ENCODE measurements around the gene SPTAN1. TPM values are rescaled to one million over a fixed set of nuclear protein-coding genes. Genes with fewer than 3 reads are reported as not detected.
"Not testable (repeated sequence)": the region's sequence is repeated elsewhere in the genome, so short reads cannot be mapped to it uniquely, and the experiment has no call there.

Gene SPTAN1
- total RNA-seq, 1 donor from 2014 or later, result 355 TPM

DNA sequence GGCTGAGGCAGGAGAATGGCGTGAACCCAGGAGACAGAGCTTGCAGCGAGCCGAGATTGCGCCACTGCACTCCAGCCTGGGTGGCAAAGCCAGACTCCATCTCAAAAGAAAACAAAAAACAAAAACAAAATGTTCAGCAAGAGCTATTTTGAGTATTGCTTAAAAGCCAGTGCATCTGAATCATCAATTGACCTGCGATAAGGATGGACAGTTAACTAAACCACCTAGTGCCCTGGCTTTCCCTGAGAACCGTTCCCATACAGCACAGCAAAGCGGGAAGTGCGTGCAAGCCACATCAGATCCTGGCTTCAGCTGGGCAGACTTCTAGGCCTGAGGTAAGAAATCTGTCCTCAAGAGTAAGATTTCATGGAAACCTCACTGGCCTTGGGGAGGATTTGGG, 101.5 kb downstream of the SPTAN1 start:
- TF ChIP-seq, protein P1, sequence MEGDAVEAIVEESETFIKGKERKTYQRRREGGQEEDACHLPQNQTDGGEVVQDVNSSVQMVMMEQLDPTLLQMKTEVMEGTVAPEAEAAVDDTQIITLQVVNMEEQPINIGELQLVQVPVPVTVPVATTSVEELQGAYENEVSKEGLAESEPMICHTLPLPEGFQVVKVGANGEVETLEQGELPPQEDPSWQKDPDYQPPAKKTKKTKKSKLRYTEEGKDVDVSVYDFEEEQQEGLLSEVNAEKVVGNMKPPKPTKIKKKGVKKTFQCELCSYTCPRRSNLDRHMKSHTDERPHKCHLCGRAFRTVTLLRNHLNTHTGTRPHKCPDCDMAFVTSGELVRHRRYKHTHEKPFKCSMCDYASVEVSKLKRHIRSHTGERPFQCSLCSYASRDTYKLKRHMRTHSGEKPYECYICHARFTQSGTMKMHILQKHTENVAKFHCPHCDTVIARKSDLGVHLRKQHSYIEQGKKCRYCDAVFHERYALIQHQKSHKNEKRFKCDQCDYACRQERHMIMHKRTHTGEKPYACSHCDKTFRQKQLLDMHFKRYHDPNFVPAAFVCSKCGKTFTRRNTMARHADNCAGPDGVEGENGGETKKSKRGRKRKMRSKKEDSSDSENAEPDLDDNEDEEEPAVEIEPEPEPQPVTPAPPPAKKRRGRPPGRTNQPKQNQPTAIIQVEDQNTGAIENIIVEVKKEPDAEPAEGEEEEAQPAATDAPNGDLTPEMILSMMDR (IDR thresholded peaks at IDR 0.05), result no peak
- no peaks in the 10 kb centered on the region for H3K9me3 Mint-ChIP-seq (ENCODE audit: unreplicated experiment)
- H3K4me1 Mint-ChIP-seq (ENCODE audit: unreplicated experiment), result peaks cover 25% of the 10 kb centered on the region
- peaks cover 5% of the 10 kb centered on the region for H3K36me3 Mint-ChIP-seq (ENCODE audit: unreplicated experiment)
- no peaks in the 10 kb centered on the region for H3K27me3 Mint-ChIP-seq (ENCODE audit: unreplicated experiment)
- no peak overlapping the region for H3K27ac Mint-ChIP-seq (ENCODE audit: unreplicated experiment)
- DNase-seq (ENCODE audit: extremely low spot score, unreplicated experiment), result no peak
- H3K4me3 Mint-ChIP-seq (ENCODE audit: unreplicated experiment), result no peak overlapping the region

DNA sequence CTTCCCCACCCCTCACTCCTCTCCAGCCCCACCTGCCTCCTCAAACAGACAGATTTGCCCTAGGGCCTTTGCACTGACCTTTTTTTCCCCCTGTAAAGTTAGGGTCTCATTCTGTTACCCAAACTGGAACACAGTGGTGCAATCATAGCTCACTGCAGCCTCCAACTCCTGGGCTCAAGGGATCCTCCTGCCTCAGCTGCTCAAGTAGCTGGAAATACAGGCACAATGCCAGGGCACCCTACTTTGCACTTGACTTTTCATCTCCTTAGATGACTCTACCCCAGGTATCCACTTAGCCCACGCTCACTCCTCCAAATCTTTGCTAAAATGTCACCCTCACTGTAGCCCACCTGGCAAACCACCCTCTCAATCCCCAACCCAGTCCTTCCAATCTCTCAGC, 102.1 kb downstream of the SPTAN1 start:
- Mint-ChIP-seq H3K4me3 (ENCODE audit: unreplicated experiment) (peak overlapping the region; percentile 62), H3K27ac (ENCODE audit: unreplicated experiment) (no peak overlapping the region)

DNA sequence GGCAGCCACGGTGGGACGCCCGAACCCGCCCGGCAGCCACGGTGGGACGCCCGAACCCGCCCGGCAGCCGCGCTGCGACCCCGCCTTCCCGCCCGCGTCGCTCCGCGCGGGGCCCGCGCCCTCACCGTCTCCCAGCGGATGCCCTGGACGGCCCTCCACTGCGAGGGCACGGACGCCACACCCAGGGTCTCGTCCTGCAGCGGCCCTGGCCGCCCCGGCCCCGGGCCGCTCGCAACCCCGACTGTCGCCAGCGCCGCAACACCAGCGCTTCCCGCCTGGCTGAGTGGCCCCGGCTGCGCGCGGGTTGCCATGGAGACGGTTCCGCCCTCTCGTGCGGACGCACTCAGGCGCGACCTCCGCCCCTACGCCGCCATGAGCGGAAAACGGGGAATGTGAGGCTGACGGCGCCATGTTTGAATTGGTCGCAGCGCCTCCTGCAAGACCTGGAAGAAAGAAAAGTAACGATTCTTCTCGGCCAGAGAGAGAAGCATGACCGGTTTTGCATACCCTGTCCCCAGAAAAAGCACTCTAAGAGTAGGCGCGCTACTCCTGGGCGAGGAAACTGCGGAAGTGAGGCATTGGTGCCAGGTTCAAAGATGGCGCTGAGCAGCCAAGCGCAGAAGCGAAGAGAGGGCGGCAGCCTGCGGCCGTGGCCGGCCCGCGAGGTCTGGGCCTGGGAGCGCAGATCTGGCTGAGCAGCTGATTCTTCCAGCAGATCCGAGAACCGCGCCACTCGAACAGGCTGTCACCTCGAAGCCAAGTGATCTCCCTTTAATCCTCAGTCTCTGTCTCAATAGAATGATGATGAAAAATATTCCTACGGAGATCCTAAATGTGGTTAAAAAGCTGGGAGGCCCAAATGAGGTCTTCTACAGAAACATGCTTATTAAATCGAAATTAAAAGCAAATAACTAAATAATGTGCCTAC, 104.3 kb downstream of the SPTAN1 start, which contains the start of gene DYNC2I2:
Gene DYNC2I2, minus strand, starts transcription at position 432 of the 928 bp plus-strand sequence. Its CDS starts 121 bp downstream, at position 311.
- H3K36me3 Mint-ChIP-seq (ENCODE audit: unreplicated experiment), result peaks cover 5% of the 10 kb centered on the region
- TF ChIP-seq, protein P1 (IDR thresholded peaks at IDR 0.05), result no peak
- peak within 1 kb of the TSS; percentile 100 for H3K27ac Mint-ChIP-seq (ENCODE audit: unreplicated experiment)
- no peaks in the 10 kb centered on the region for H3K27me3 Mint-ChIP-seq (ENCODE audit: unreplicated experiment)
- H3K4me1 Mint-ChIP-seq (ENCODE audit: unreplicated experiment), result peaks cover 20% of the 10 kb centered on the region
- H3K4me3 Mint-ChIP-seq (ENCODE audit: unreplicated experiment), result peak within 1 kb of the TSS; percentile 85
- no peaks in the 10 kb centered on the region for H3K9me3 Mint-ChIP-seq (ENCODE audit: unreplicated experiment)
- peak; percentile 97 for DNase-seq (ENCODE audit: extremely low spot score, unreplicated experiment)

More for the DNA sequence above, 102.1 kb downstream of the SPTAN1 start:
- H3K27me3 Mint-ChIP-seq (ENCODE audit: unreplicated experiment), result no peaks in the 10 kb centered on the region
- TF ChIP-seq, protein P1 (IDR thresholded peaks at IDR 0.05), result no peak
- DNase-seq (ENCODE audit: extremely low spot score, unreplicated experiment), result no peak
- no peaks in the 10 kb centered on the region for H3K9me3 Mint-ChIP-seq (ENCODE audit: unreplicated experiment)
- H3K4me1 Mint-ChIP-seq (ENCODE audit: unreplicated experiment), result peaks cover 20% of the 10 kb centered on the region
- H3K36me3 Mint-ChIP-seq (ENCODE audit: unreplicated experiment), result peaks cover 5% of the 10 kb centered on the region

DNA sequence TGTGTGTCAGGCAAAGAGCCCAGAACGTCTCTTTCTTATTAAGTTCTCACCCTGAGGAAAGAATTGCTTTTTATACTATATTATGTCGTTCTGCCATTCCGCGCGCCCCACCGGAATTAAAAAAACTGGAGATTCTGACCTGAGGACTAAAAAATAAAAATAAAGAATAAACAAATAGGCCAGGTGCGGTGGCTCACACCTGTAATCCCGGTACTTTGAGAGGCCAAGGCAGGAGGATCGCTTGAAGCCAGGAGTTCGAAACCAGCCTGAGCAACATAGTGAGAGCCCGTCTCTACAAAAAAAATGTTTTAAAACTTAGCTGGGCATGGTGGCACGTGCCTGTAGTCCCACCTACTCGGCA, 104.9 kb downstream of the SPTAN1 start:
- DNase-seq (ENCODE audit: extremely low spot score, unreplicated experiment), result no peak
- H3K4me3 Mint-ChIP-seq (ENCODE audit: unreplicated experiment), result peak overlapping the region; percentile 85
- H3K4me1 Mint-ChIP-seq (ENCODE audit: unreplicated experiment), result peaks cover 20% of the 10 kb centered on the region
- peak overlapping the region; percentile 100 for H3K27ac Mint-ChIP-seq (ENCODE audit: unreplicated experiment)
- H3K9me3 Mint-ChIP-seq (ENCODE audit: unreplicated experiment), result no peaks in the 10 kb centered on the region
- no peaks in the 10 kb centered on the region for H3K27me3 Mint-ChIP-seq (ENCODE audit: unreplicated experiment)
- TF ChIP-seq, protein P1 (IDR thresholded peaks at IDR 0.05), result no peak
- peaks cover 5% of the 10 kb centered on the region for H3K36me3 Mint-ChIP-seq (ENCODE audit: unreplicated experiment)

DNA sequence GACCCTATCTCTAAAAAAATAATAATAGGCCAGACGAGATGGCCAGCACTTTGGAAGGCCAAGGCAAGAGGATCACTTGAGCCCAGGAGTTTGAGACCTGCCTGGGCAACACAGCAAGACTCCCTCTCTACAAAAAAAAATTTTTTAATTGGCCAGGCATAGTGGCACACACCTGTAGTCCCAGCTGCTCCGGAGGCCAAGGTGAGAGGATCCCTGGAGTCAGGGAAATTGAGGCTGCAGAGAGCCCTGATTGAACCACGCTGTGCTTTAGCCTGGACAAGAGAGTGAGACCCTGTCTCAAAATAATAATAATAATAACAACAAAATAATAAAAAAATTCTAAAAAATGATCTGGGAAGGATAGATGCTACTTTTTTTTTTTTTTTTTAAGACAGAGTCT, 105.4 kb downstream of the SPTAN1 start:
- Mint-ChIP-seq H3K27me3 (ENCODE audit: unreplicated experiment) (no peaks in the 10 kb centered on the region), H3K4me1 (ENCODE audit: unreplicated experiment) (peaks cover 20% of the 10 kb centered on the region), H3K36me3 (ENCODE audit: unreplicated experiment) (peaks cover 5% of the 10 kb centered on the region), H3K9me3 (ENCODE audit: unreplicated experiment) (no peaks in the 10 kb centered on the region), H3K4me3 (ENCODE audit: unreplicated experiment) (no peak overlapping the region), H3K27ac (ENCODE audit: unreplicated experiment) (peak overlapping the region; percentile 100)
- TF ChIP-seq, protein P1 (IDR thresholded peaks at IDR 0.05), result no peak
- no peak for DNase-seq (ENCODE audit: extremely low spot score, unreplicated experiment)

DNA sequence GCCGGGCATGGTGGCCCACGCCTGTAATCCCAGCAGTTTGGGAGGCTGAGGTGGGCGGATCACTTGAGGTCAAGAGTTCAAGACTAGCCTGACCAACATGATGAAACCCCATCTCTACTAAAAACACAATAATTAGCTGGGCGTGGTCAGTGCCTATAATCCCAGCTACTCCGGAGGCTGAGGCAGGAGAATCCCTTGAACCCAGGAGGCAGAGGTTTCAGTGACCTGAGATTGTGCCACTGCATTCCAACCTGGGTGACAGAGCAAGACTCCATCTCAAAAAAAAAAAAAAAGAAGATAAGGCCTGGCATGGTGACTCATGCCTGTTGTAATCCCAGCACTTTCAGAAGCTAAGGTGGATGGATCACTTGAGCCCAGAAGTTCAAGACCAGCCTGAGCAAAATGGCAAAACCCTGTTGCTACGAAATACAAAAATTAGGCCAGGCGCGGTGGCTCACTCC, 114.1 kb downstream of the SPTAN1 start:
- not testable (repeated sequence) for H3K27ac Mint-ChIP-seq (ENCODE audit: unreplicated experiment); H3K4me1 Mint-ChIP-seq (ENCODE audit: unreplicated experiment); H3K4me3 Mint-ChIP-seq (ENCODE audit: unreplicated experiment); H3K27me3 Mint-ChIP-seq (ENCODE audit: unreplicated experiment); H3K9me3 Mint-ChIP-seq (ENCODE audit: unreplicated experiment); DNase-seq (ENCODE audit: extremely low spot score, unreplicated experiment); H3K36me3 Mint-ChIP-seq (ENCODE audit: unreplicated experiment)

Data from osteocyte (in vitro differentiated cells).